Karpas-422 (cell line): ENCODE data around the gene CNTNAP2. TPM values are rescaled to one million over a fixed set of nuclear protein-coding genes. Genes with fewer than 3 reads are reported as not detected.

Source experiments
- DNase-seq: peaks from one replicate; pipeline ENCODE4 v3.0.0-alpha.2; 2015
- H2AFZ ChIP-seq: fragments of 200-600 bp; sonication (generic); 2 replicates; pipeline ENCODE4 v1.6.1; 2014; ENCODE audit warnings: antibody characterized with exemption, low read length, mixed read lengths
- H3K27ac ChIP-seq: fragments of 200-600 bp; sonication (generic); 2 replicates; pipeline ENCODE4 v1.5.1; 2014; ENCODE audit warnings: mild to moderate bottlenecking, low read length, moderate library complexity
- H3K27me3 ChIP-seq: fragments of 200-600 bp; sonication (generic); 2 replicates; pipeline ENCODE4 v1.6.1; 2014; ENCODE audit warnings: low read length, mixed read lengths
- H3K36me3 ChIP-seq: fragments of 200-600 bp; sonication (generic); 2 replicates; pipeline ENCODE4 v1.6.1; 2014; ENCODE audit warnings: low read length, mixed read lengths; ENCODE audit not compliant: insufficient read depth
- H3K4me1 ChIP-seq: fragments of 200-600 bp; sonication (generic); 2 replicates; pipeline ENCODE4 v1.6.1; 2014; ENCODE audit warnings: mild to moderate bottlenecking, low read length, mixed read lengths
- H3K4me2 ChIP-seq: fragments of 200-600 bp; sonication (generic); 2 replicates; pipeline ENCODE4 v1.6.1; 2014; ENCODE audit warnings: low read length, low read depth, mild to moderate bottlenecking; ENCODE audit not compliant: poor library complexity, severe bottlenecking
- H3K4me3 ChIP-seq: fragments of 200-600 bp; sonication (generic); 2 replicates; pipeline ENCODE4 v1.5.1; 2014; ENCODE audit warnings: mild to moderate bottlenecking, antibody characterized with exemption, low read length, mixed read lengths
- H3K79me2 ChIP-seq: fragments of 200-600 bp; sonication (generic); 2 replicates; pipeline ENCODE4 v1.6.1; 2014; ENCODE audit warnings: mild to moderate bottlenecking, low read length, mixed read lengths
- H3K9ac ChIP-seq: fragments of 200-600 bp; sonication (generic); 2 replicates; pipeline ENCODE4 v1.6.0; 2014; ENCODE audit warnings: low read length
- H3K9me2 ChIP-seq: fragments of 200-600 bp; sonication (generic), shearing (Covaris generic); replicated peaks from 2 replicates; pipeline ENCODE4 v1.6.0; 2014; ENCODE audit warnings: mild to moderate bottlenecking, low read length, moderate library complexity; ENCODE audit not compliant: insufficient read depth
- H3K9me3 ChIP-seq: fragments of 300-700, 200-600 bp; sonication (generic); 2 replicates; pipeline ENCODE4 v1.6.1; 2014; ENCODE audit warnings: low read length, mixed read lengths
- H4K20me1 ChIP-seq: fragments of 200-600 bp; sonication (generic); 2 replicates; pipeline ENCODE4 v1.6.1; 2014; ENCODE audit warnings: mild to moderate bottlenecking, antibody characterized with exemption, low read length, low read depth; ENCODE audit not compliant: insufficient read depth
- total RNA-seq: library from RNA; depleted of rRNA; stranded (reverse); fragments of >200 nt; shearing (Covaris generic); gene quantifications from 2 replicates; pipeline ENCODE4 v1.2.3, GENCODE V29; 2014; ENCODE audit warnings: low replicate concordance

CNTNAP2 gene
- total RNA-seq, 1 experiment from 2014 or later: not detected

GRCh38 chr7:148042935-148043631 lies 1926.5 kb downstream of the CNTNAP2 start:
- H2AFZ ChIP-seq: no peak overlapping the region

GRCh38 chr7:148044173-148044572 lies 1927.6 kb downstream of the CNTNAP2 start:
- no peak overlapping the region for H2AFZ ChIP-seq
- H3K36me3 ChIP-seq: no peaks in the 10 kb centered on the region
- no peaks in the 10 kb centered on the region for H4K20me1 ChIP-seq
- no peak overlapping the region for H3K4me2 ChIP-seq
- no peak overlapping the region for H3K9ac ChIP-seq
- no peak overlapping the region for H3K27ac ChIP-seq
- no peaks in the 10 kb centered on the region for H3K4me1 ChIP-seq
- H3K9me3 ChIP-seq: no peaks in the 10 kb centered on the region
- no peaks in the 10 kb centered on the region; the same call in 1 of the 2 replicates for H3K9me2 ChIP-seq
- DNase-seq: no peak
- H3K4me3 ChIP-seq: no peak overlapping the region
- no peaks in the 10 kb centered on the region for H3K79me2 ChIP-seq
- no peaks in the 10 kb centered on the region for H3K27me3 ChIP-seq

More at GRCh38 chr7:148042935-148043631, 1926.5 kb downstream of the CNTNAP2 start:
- Histone ChIP-seq H4K20me1 (no peaks in the 10 kb centered on the region), H3K79me2 (no peaks in the 10 kb centered on the region), H3K4me3 (no peak overlapping the region), H3K9me3 (no peaks in the 10 kb centered on the region), H3K4me1 (no peaks in the 10 kb centered on the region), H3K4me2 (no peak overlapping the region), H3K9me2 (no peaks in the 10 kb centered on the region; the same call in 1 of the 2 replicates), H3K27ac (no peak overlapping the region), H3K36me3 (no peaks in the 10 kb centered on the region), H3K27me3 (no peaks in the 10 kb centered on the region), H3K9ac (no peak overlapping the region)
- DNase-seq: no peak

- Histone ChIP-seq H3K27ac (no peak overlapping the region), H4K20me1 (no peaks in the 10 kb centered on the region), H2AFZ (no peak overlapping the region), H3K36me3 (no peaks in the 10 kb centered on the region), H3K9me3 (no peaks in the 10 kb centered on the region), H3K4me1 (no peaks in the 10 kb centered on the region), H3K9ac (no peak overlapping the region), H3K4me2 (no peak overlapping the region), H3K79me2 (no peaks in the 10 kb centered on the region), H3K9me2 (no peaks in the 10 kb centered on the region; the same call in 1 of the 2 replicates), H3K27me3 (no peaks in the 10 kb centered on the region), H3K4me3 (no peak overlapping the region)
- no peak for DNase-seq
These were observed 1928.9 kb downstream of the CNTNAP2 start for GRCh38 chr7:148045521-148045920.

- DNase-seq: no peak
- no peaks in the 10 kb centered on the region for H3K4me1 ChIP-seq
- no peaks in the 10 kb centered on the region for H3K79me2 ChIP-seq
- H3K4me3 ChIP-seq: no peak overlapping the region
- H3K27ac ChIP-seq: no peak overlapping the region
- H3K36me3 ChIP-seq: no peaks in the 10 kb centered on the region
- H3K4me2 ChIP-seq: no peak overlapping the region
- H3K27me3 ChIP-seq: no peaks in the 10 kb centered on the region
- H2AFZ ChIP-seq: no peak overlapping the region
- H3K9me2 ChIP-seq: no peaks in the 10 kb centered on the region; the same call in 1 of the 2 replicates
- H3K9me3 ChIP-seq: no peaks in the 10 kb centered on the region
- no peak overlapping the region for H3K9ac ChIP-seq
- no peaks in the 10 kb centered on the region for H4K20me1 ChIP-seq
These were observed 1932.5 kb downstream of the CNTNAP2 start for GRCh38 chr7:148049068-148049467.

GRCh38 chr7:148050492-148051158 lies 1934.0 kb downstream of the CNTNAP2 start:
- Histone ChIP-seq H3K27me3 (no peaks in the 10 kb centered on the region), H3K27ac (no peak overlapping the region), H3K9me2 (no peaks in the 10 kb centered on the region; the same call in 1 of the 2 replicates), H4K20me1 (no peaks in the 10 kb centered on the region), H3K9me3 (no peaks in the 10 kb centered on the region), H3K36me3 (no peaks in the 10 kb centered on the region), H3K9ac (no peak overlapping the region), H3K4me3 (no peak overlapping the region), H3K4me1 (no peaks in the 10 kb centered on the region), H3K4me2 (no peak overlapping the region), H3K79me2 (no peaks in the 10 kb centered on the region), H2AFZ (0 out of 2 replicates have a peak overlapping the region, but pooled peaks have one; percentile 20)
- no peak for DNase-seq

GRCh38 chr7:148056406-148056805 lies 1939.8 kb downstream of the CNTNAP2 start:
- Histone ChIP-seq H2AFZ (no peak overlapping the region), H3K4me1 (no peaks in the 10 kb centered on the region), H3K9ac (no peak overlapping the region), H3K4me3 (no peak overlapping the region), H3K9me2 (no peaks in the 10 kb centered on the region), H3K36me3 (no peaks in the 10 kb centered on the region), H3K4me2 (no peak overlapping the region), H3K27me3 (no peaks in the 10 kb centered on the region), H3K27ac (no peak overlapping the region), H4K20me1 (no peaks in the 10 kb centered on the region), H3K79me2 (no peaks in the 10 kb centered on the region), H3K9me3 (no peaks in the 10 kb centered on the region)
- no peak for DNase-seq

GRCh38 chr7:148058092-148058491 lies 1941.5 kb downstream of the CNTNAP2 start:
- Histone ChIP-seq H3K79me2 (no peaks in the 10 kb centered on the region), H2AFZ (no peak overlapping the region), H3K27ac (no peak overlapping the region), H3K9ac (no peak overlapping the region), H4K20me1 (no peaks in the 10 kb centered on the region), H3K9me3 (no peaks in the 10 kb centered on the region), H3K27me3 (no peaks in the 10 kb centered on the region), H3K9me2 (no peaks in the 10 kb centered on the region), H3K36me3 (no peaks in the 10 kb centered on the region), H3K4me1 (no peaks in the 10 kb centered on the region), H3K4me3 (no peak overlapping the region), H3K4me2 (no peak overlapping the region)
- no peak for DNase-seq

- H3K4me2 ChIP-seq: no peak overlapping the region
- H3K4me3 ChIP-seq: no peak overlapping the region
- H2AFZ ChIP-seq: no peak overlapping the region
- H3K27ac ChIP-seq: no peak overlapping the region
- H3K9me3 ChIP-seq: no peaks in the 10 kb centered on the region
- H4K20me1 ChIP-seq: no peaks in the 10 kb centered on the region
- no peaks in the 10 kb centered on the region for H3K4me1 ChIP-seq
- H3K9ac ChIP-seq: no peak overlapping the region
- no peaks in the 10 kb centered on the region for H3K27me3 ChIP-seq
- no peak for DNase-seq
- H3K36me3 ChIP-seq: no peaks in the 10 kb centered on the region
- H3K79me2 ChIP-seq: no peaks in the 10 kb centered on the region
- H3K9me2 ChIP-seq: no peaks in the 10 kb centered on the region
These were observed 1942.2 kb downstream of the CNTNAP2 start for GRCh38 chr7:148058753-148059152.
